A549 (cell line): Measurements from ENCODE around the gene CD27. TPM values are rescaled to one million over a fixed set of nuclear protein-coding genes. Genes with fewer than 3 reads are reported as not detected.
A peak's percentile ranks its signal among the peaks of the same experiment; 100 is the strongest.

ENCODE experiments used
- ATAC-seq, 2 experiments: fragments of 200-7000 bp in 1 of 2; fragments of >200 bp in 1 of 2; cut with Nextera tagmentation in 1 of 2; cut with Tn5 transposase in 1 of 2; 3 replicates each; pipeline versions ENCODE4 v1.8.0 to v1.9.1; 2018 to 2020; ENCODE audit warnings: mild to moderate bottlenecking in 1 of 2, moderate library complexity in 1 of 2
- CTCF ChIA-PET: fragments of 300-600 bp; sonication (Branson Sonifier 250); formaldehyde crosslinking; extraction: SDS; loops from one replicate; lab custom pipeline; 2021; ENCODE audit warnings: antibody characterized with exemption, inconsistent platforms; lab: Yijun Ruan, JAX
- POLR2A ChIA-PET: fragments of 350-600 bp; formaldehyde crosslinking; extraction: SDS; loops from one replicate; lab custom pipeline; 2021; ENCODE audit warnings: antibody characterized with exemption, inconsistent platforms; lab: Yijun Ruan, JAX
- DNase-seq, 2 experiments: peaks; one replicate each; pipeline versions ENCODE4 v3.0.0 to v3.0.0-alpha.2; 2011 to 2016; ENCODE audit warnings: low read depth in 1 of 2, low spot score in 1 of 2
- FAIRE-seq: peaks from 2 replicates; lab custom pipeline; 2011; peaks lifted over from hg19 to GRCh38; lab: Jason Lieb, UNC
- H3K27ac ChIP-seq, 2 experiments: fragments of >200 bp; sonication (Bioruptor Twin); formaldehyde crosslinking; 3 replicates each; pipeline ENCODE4 v1.5.1; 2016 to 2017
- H3K4me1 ChIP-seq: fragments of >200 bp; sonication (Bioruptor Twin); formaldehyde crosslinking; 3 replicates; pipeline ENCODE4 v1.6.1; 2016
- H3K4me2 ChIP-seq: fragments of >200 bp; sonication (Bioruptor Twin); formaldehyde crosslinking; 3 replicates; pipeline ENCODE4 v1.6.1; 2016
- H3K4me3 ChIP-seq: fragments of >200 bp; sonication (Bioruptor Twin); formaldehyde crosslinking; 3 replicates; pipeline ENCODE4 v1.5.1; 2016
- H3K9me3 ChIP-seq: fragments of >200 bp; sonication (Bioruptor Twin); formaldehyde crosslinking; 3 replicates; pipeline ENCODE4 v1.6.1; 2016
- BHLHE40 ChIP-seq: IDR thresholded peaks from 2 replicates; pipeline ENCODE4 v1.6.1; 2012; ENCODE audit warnings: low read depth, low read length, inconsistent platforms
- CBX2 ChIP-seq: fragments of 200-600 bp; sonication (generic); IDR thresholded peaks from 2 replicates; pipeline ENCODE4 v1.6.1; 2016; ENCODE audit warnings: low read depth, mild to moderate bottlenecking, borderline replicate concordance
- CBX8 ChIP-seq: fragments of 200-600 bp; sonication (generic); IDR thresholded peaks from 2 replicates; pipeline ENCODE4 v1.6.1; 2016
- CEBPB ChIP-seq, 2 experiments: fragments of >200 bp in 1 of 2; sonication (Bioruptor Twin) in 1 of 2; formaldehyde crosslinking in 1 of 2; IDR thresholded peaks; 2 replicates each; pipeline ENCODE4 v1.6.1; 2012 to 2016
- FOSB ChIP-seq: fragments of 250-450 bp; sonication (Bioruptor Pico); IDR thresholded peaks from 2 replicates; pipeline ENCODE4 v1.5.0; 2020; ENCODE audit warnings: mild to moderate bottlenecking, moderate library complexity
- GATA3 ChIP-seq: IDR thresholded peaks from 2 replicates; pipeline ENCODE4 v1.6.1; 2012; ENCODE audit warnings: borderline replicate concordance
- HDAC2 ChIP-seq: fragments of 200-600 bp; sonication (generic); IDR thresholded peaks from 2 replicates; pipeline ENCODE4 v1.6.1; 2016
- HOXA7 ChIP-seq: fragments of 250-450 bp; sonication (Bioruptor Pico); IDR thresholded peaks from 2 replicates; pipeline ENCODE4 v1.5.0; 2020; ENCODE audit warnings: mild to moderate bottlenecking, moderate library complexity
- HOXB5 ChIP-seq: fragments of 250-450 bp; sonication (Bioruptor Pico); IDR thresholded peaks from 2 replicates; pipeline ENCODE4 v1.5.0; 2020; ENCODE audit warnings: mild to moderate bottlenecking, moderate library complexity
- JUN ChIP-seq, 2 experiments: fragments of >200 bp; sonication (Bioruptor Twin); formaldehyde crosslinking; IDR thresholded peaks; 2 replicates in 1 of 2; 3 replicates in 1 of 2; pipeline ENCODE4 v1.6.1; 2016 to 2017
- JUNB ChIP-seq: fragments of >200 bp; sonication (Bioruptor Twin); formaldehyde crosslinking; IDR thresholded peaks from 2 replicates; pipeline ENCODE4 v1.6.1; 2016
- KDM5A ChIP-seq: fragments of 200-600 bp; sonication (generic); IDR thresholded peaks from 2 replicates; pipeline ENCODE4 v1.6.1; 2016; ENCODE audit warnings: antibody characterized with exemption, mild to moderate bottlenecking
- MAFK ChIP-seq: fragments of 450-650 bp; IDR thresholded peaks from 2 replicates; pipeline ENCODE4 v1.6.1; 2014; ENCODE audit not compliant: partially characterized antibody
- MAZ ChIP-seq: fragments of 150-350 bp; IDR thresholded peaks from 2 replicates; pipeline ENCODE4 v1.6.1; 2014; ENCODE audit warnings: antibody characterized with exemption, low read depth, low read length, borderline replicate concordance
- NR3C1 ChIP-seq: fragments of >200 bp; sonication (Bioruptor Twin); formaldehyde crosslinking; IDR thresholded peaks from 3 replicates; pipeline ENCODE4 v1.6.1; 2017
- PHF8 ChIP-seq: fragments of 200-600 bp; sonication (generic); IDR thresholded peaks from 2 replicates; pipeline ENCODE4 v1.6.1; 2016; ENCODE audit warnings: low read depth, mild to moderate bottlenecking, antibody characterized with exemption, moderate library complexity, borderline replicate concordance
- POLR2A ChIP-seq: IDR thresholded peaks from 2 replicates; pipeline ENCODE4 v1.6.1; 2012; ENCODE audit warnings: mild to moderate bottlenecking, low read length
- POLR2AphosphoS2 ChIP-seq: conservative IDR thresholded peaks from 2 replicates; pipeline ENCODE4 v1.6.1; 2012; ENCODE audit warnings: low read length, improper control_type of control experiment, inconsistent platforms
- RARB ChIP-seq: fragments of 250-450 bp; sonication (Bioruptor Pico); IDR thresholded peaks from 2 replicates; pipeline ENCODE4 v1.8.0; 2021; ENCODE audit warnings: mild to moderate bottlenecking, moderate library complexity
- RCOR1 ChIP-seq: fragments of 150-350 bp; IDR thresholded peaks from 2 replicates; pipeline ENCODE4 v1.6.1; 2014; ENCODE audit warnings: antibody characterized with exemption, low read length, low read depth
- RFX5 ChIP-seq: fragments of 450-650 bp; IDR thresholded peaks from 2 replicates; pipeline ENCODE4 v1.7.1; 2014; ENCODE audit warnings: antibody characterized with exemption, mild to moderate bottlenecking, moderate library complexity
- RNF2 ChIP-seq: fragments of 200-600 bp; sonication (generic); IDR thresholded peaks from 2 replicates; pipeline ENCODE4 v1.6.1; 2016; ENCODE audit warnings: low read depth, mild to moderate bottlenecking, antibody characterized with exemption, moderate library complexity, borderline replicate concordance
- SMC3 ChIP-seq: fragments of >200 bp; sonication (Bioruptor Twin); formaldehyde crosslinking; IDR thresholded peaks from 3 replicates; pipeline ENCODE4 v1.6.1; 2018; ENCODE audit warnings: inconsistent platforms
- SREBF2 ChIP-seq: fragments of 450-650 bp; IDR thresholded peaks from 2 replicates; pipeline ENCODE4 v1.6.1; 2014; ENCODE audit warnings: mild to moderate bottlenecking, moderate library complexity
- TP53 ChIP-seq: fragments of 250-450 bp; sonication (Bioruptor Pico); IDR thresholded peaks from 2 replicates; pipeline ENCODE4 v1.5.0; 2021; ENCODE audit warnings: mild to moderate bottlenecking, moderate library complexity
- ZC3H11A ChIP-seq: fragments of 450-650 bp; IDR thresholded peaks from 2 replicates; pipeline ENCODE4 v1.6.1; 2014; ENCODE audit warnings: antibody characterized with exemption, mild to moderate bottlenecking
- ZNF302 ChIP-seq: fragments of 250-450 bp; sonication (Bioruptor Pico); IDR thresholded peaks from 2 replicates; pipeline ENCODE4 v1.9.0; 2021; ENCODE audit warnings: inconsistent platforms, mild to moderate bottlenecking, moderate library complexity
- ZSCAN20 ChIP-seq: fragments of 250-450 bp; sonication (Bioruptor Pico); IDR thresholded peaks from 2 replicates; pipeline ENCODE4 v1.8.0; 2022; ENCODE audit warnings: mild to moderate bottlenecking, moderate library complexity
- WGBS: methylation state at CpG from one replicate; pipeline ENCODE4 v1.1.6; 2017; ENCODE audit errors: missing lambda C conversion rate; 5-methylcytosine and 5-hydroxymethylcytosine counted together
- polyA plus RNA-seq, 4 experiments: library from polyadenylated mRNA; depleted of rRNA in 3 of 4; stranded (reverse); fragments of >200 nt; fragmentation: RNase III in 1 of 4; extraction: RNeasy Plus Mini Kit Qiagen cat#74134 plus additional on column Dnase treatment in 1 of 4; gene quantifications; 2 replicates in 3 of 4; 3 replicates in 1 of 4; pipeline ENCODE4 v1.2.3, GENCODE V29; 2011 to 2017
- TF ChIP-seq, protein P1 (sequence below): IDR thresholded peaks from 2 replicates; pipeline ENCODE4 v1.6.1; 2012; ENCODE audit warnings: low read depth, borderline replicate concordance
- TF ChIP-seq, protein P2 (sequence below): fragments of 450-650 bp; IDR thresholded peaks from 2 replicates; pipeline ENCODE4 v1.6.1; 2014; ENCODE audit warnings: antibody characterized with exemption
- TF ChIP-seq, protein P3 (sequence below): fragments of >200 bp; sonication (Bioruptor Twin); formaldehyde crosslinking; IDR thresholded peaks from 3 replicates; pipeline ENCODE4 v1.6.1; 2016
- TF ChIP-seq, protein P4 (sequence below): IDR thresholded peaks from 2 replicates; pipeline ENCODE4 v1.6.1; 2012

The CD27 gene
- polyA plus RNA-seq, 2 of the 4 experiments (the other 2 are of a cell fraction), result not detected

DNA sequence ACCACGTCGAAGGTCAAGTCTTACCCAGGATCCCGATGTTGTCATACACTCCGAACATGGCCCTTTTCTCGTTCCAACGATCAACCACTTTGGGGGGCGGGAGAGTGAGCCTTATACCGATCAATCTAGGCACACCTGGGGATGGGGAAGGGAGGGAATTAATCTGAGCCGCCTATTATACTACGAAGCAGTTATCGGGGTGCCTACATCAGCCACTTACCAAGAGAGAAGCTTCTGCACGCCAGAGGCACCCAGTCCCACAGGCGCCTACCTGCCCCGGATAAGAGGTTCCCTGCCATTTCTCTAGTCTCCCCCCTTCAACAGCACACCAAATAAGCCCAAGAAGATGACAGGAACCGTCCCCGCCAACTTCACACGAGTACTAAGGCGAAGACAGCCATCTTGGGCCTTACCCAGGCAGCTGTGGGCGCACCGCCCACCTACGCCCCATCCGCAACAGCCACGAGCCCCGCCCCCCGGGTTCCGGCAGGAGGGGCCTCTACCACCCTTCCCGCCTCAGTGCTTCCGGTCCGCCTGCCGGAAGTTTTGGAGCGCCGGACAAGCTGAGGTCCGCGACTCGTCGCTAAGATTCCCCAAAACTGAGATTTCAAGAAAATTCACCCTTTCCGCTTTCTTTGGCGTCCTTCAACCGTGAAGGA lies 48.2 kb downstream of the CD27 start, which contains the start of gene MRPL51:
Gene MRPL51 (minus strand): TSS at position 425 of the 659 bp plus-strand sequence. CDS start 126 bp downstream, at position 299.
- Histone ChIP-seq H3K9me3 (no peaks in the 10 kb centered on the region), H3K27ac (peak within 1 kb of the TSS; percentile 90 to 93), H3K4me3 (peak within 1 kb of the TSS; percentile 80), H3K4me2 (peak within 1 kb of the TSS; percentile 92), H3K4me1 (peaks cover 25% of the 10 kb centered on the region)
- POLR2A ChIA-PET, result interaction anchor here (0.7 to 1.8 kb wide), 20 partner anchors 9 to 260 kb away, joined by 3 to 39 read pairs (median 4); partner anchors contain the start of genes GAPDH, MLF2, NOP2 and VAMP1
- TF ChIP-seq HDAC2, result 0 out of 2 replicates have a peak, but pooled peaks have one; percentile 45
- no peak for TF ChIP-seq RNF2
- TF ChIP-seq POLR2A, result peak; percentile 92
- 0 out of 2 replicates have a peak, but pooled peaks have one; percentile 21 for TF ChIP-seq BHLHE40
- peak; percentile 63; the same call in 1 of the 2 replicates for TF ChIP-seq MAZ
- no peak for TF ChIP-seq ZC3H11A
- no peak for TF ChIP-seq GATA3
- peak; percentile 46; the same call in 1 of the 2 replicates for TF ChIP-seq RFX5
- peak; percentile 19; the same call in 1 of the 2 replicates for TF ChIP-seq RARB (CRISPR knock-in tag)
- no peak; the same call in 2 of the 3 replicates for TF ChIP-seq SMC3
- TF ChIP-seq, protein P1, sequence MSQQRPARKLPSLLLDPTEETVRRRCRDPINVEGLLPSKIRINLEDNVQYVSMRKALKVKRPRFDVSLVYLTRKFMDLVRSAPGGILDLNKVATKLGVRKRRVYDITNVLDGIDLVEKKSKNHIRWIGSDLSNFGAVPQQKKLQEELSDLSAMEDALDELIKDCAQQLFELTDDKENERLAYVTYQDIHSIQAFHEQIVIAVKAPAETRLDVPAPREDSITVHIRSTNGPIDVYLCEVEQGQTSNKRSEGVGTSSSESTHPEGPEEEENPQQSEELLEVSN, result peak; percentile 60
- no peak for TF ChIP-seq HOXB5 (CRISPR knock-in tag)
- TF ChIP-seq JUNB, result no peak
- TF ChIP-seq PHF8, result peak; percentile 71; the same call in 1 of the 2 replicates
- TF ChIP-seq, protein P2, sequence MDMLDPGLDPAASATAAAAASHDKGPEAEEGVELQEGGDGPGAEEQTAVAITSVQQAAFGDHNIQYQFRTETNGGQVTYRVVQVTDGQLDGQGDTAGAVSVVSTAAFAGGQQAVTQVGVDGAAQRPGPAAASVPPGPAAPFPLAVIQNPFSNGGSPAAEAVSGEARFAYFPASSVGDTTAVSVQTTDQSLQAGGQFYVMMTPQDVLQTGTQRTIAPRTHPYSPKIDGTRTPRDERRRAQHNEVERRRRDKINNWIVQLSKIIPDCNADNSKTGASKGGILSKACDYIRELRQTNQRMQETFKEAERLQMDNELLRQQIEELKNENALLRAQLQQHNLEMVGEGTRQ, result 0 out of 2 replicates have a peak, but pooled peaks have one; percentile 2
- TF ChIP-seq, protein P3, sequence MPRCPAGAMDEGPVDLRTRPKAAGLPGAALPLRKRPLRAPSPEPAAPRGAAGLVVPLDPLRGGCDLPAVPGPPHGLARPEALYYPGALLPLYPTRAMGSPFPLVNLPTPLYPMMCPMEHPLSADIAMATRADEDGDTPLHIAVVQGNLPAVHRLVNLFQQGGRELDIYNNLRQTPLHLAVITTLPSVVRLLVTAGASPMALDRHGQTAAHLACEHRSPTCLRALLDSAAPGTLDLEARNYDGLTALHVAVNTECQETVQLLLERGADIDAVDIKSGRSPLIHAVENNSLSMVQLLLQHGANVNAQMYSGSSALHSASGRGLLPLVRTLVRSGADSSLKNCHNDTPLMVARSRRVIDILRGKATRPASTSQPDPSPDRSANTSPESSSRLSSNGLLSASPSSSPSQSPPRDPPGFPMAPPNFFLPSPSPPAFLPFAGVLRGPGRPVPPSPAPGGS, result peak; percentile 78; the same call in 1 of the 3 replicates
- peak; percentile 93 for TF ChIP-seq KDM5A
- 0 out of 2 replicates have a peak, but pooled peaks have one; percentile 42 for TF ChIP-seq TP53 (CRISPR knock-in tag)
- peak; percentile 80; the same call in 1 of the 2 replicates for TF ChIP-seq HOXA7 (CRISPR knock-in tag)
- TF ChIP-seq JUN (IDR thresholded peaks at IDR 0.05), result peak in 1 of 2 experiments; percentile 91; a peak in 4 of 5 replicates
- TF ChIP-seq, protein P4, sequence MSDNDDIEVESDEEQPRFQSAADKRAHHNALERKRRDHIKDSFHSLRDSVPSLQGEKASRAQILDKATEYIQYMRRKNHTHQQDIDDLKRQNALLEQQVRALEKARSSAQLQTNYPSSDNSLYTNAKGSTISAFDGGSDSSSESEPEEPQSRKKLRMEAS, result peak; percentile 74
- 1% methylated on average over 34 of the region's 39 CpGs for WGBS
- DNase-seq (peak; percentile 96 to 98), ATAC-seq (peak; percentile 93 to 94), FAIRE-seq (no peak)
- CTCF ChIA-PET, result interaction anchor here (0.7 to 2.1 kb wide), 8 partner anchors 13 to 70 kb away, joined by 3 to 9 read pairs (median 4); partner anchors contain the start of gene VAMP1

DNA sequence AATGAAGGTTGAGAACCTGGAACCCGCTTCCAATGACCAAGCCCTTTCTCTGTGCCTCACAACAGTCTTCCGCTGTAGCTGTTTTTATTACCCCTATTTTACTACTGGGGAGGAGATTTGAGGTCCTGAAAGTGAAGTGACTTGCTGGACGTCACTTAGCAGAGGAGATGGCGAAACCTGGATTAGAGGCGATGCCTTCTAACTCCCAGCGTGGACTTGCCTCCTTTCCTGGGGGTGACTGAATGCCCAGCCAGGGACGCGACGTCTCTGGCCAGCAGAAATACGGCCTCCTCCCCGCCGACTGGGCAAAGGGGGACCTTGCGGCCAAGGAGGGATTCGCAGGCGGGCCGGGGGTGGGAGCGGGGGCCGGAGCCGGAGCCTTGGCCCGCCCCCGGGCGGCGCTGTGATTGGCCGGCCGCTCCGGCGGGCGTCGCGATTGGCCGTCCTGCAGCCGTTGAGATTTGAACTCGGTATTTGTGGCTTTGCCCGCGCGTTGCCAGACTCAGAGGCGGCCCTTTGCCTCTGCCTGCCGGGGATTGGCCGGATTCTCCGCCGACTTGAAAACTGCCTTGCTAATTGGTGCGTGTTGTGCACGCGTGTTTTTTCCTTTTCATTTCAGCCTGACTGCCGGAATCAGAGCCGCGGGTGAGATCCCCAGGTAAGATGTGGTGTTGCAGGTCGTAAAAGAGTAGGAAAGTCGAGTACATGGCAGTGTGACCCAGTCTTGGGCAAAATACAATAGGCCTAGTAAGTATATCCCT lies 48.9 kb downstream of the CD27 start, which contains the start of gene NCAPD2:
Gene NCAPD2 (plus strand): TSS at position 606 of the 761 bp plus-strand sequence. CDS start 997 bp downstream, outside the sequence.
- peaks cover 25% of the 10 kb centered on the region for H3K4me1 ChIP-seq
- WGBS, result 2% methylated on average over 43 of the region's 49 CpGs
- ChIA-PET POLR2A (interaction anchor here (0.7 to 1.8 kb wide), 20 partner anchors 9 to 259 kb away, joined by 3 to 39 read pairs (median 4); partner anchors contain the start of genes GAPDH, MLF2, NOP2 and VAMP1), CTCF (interaction anchor here (0.7 to 1.4 kb wide), 7 partner anchors 12 to 71 kb away, joined by 3 to 8 read pairs (median 3); partner anchors contain the start of gene VAMP1)
- no peaks in the 10 kb centered on the region for H3K9me3 ChIP-seq
- FAIRE-seq, result peak; percentile 7
- H3K4me2 ChIP-seq, result peak within 1 kb of the TSS; percentile 92
- peak; percentile 94 to 95 for ATAC-seq
- H3K27ac ChIP-seq, result peak within 1 kb of the TSS; percentile 90 to 93
- H3K4me3 ChIP-seq, result peak within 1 kb of the TSS; percentile 80
- DNase-seq, result peak; percentile 90 to 98
- TF ChIP-seq ZNF302 (CRISPR knock-in tag) (0 out of 2 replicates have a peak, but pooled peaks have one; percentile 57), MAZ (peak; percentile 62; the same call in 1 of the 2 replicates), NR3C1 (no peak), CEBPB (IDR thresholded peaks at IDR 0.05) (no peak; a peak in 1 of 4 replicates), SREBF2 (no peak), MAFK (no peak), POLR2AphosphoS2 (no peak), FOSB (CRISPR knock-in tag) (peak; percentile 92), RCOR1 (no peak), ZSCAN20 (no peak), CBX2 (no peak), HOXB5 (CRISPR knock-in tag) (no peak), PHF8 (no peak; the same call in 1 of the 2 replicates), CBX8 (no peak)
- TF ChIP-seq, protein P3, result no peak
